ENCODE results near the gene GAS2L1.

The GAS2L1 gene

GRCh38 chr22:29319072-29319471, 12.6 kb downstream of the GAS2L1 start:
- TF ChIP-seq RARB (CRISPR knock-in tag; IDR thresholded peaks at IDR 0.05), result no peak
- TF ChIP-seq TCF4 (CRISPR knock-in tag; IDR thresholded peaks at IDR 0.05; ENCODE audit: borderline replicate concordance), result no peak
- no peak for TF ChIP-seq ARNTL (CRISPR knock-in tag; IDR thresholded peaks at IDR 0.05; ENCODE audit: borderline replicate concordance, low read depth)
- no peak for TF ChIP-seq ZNF8 (CRISPR knock-in tag; IDR thresholded peaks at IDR 0.05)
- no peak for TF ChIP-seq CSRNP3 (CRISPR knock-in tag; IDR thresholded peaks at IDR 0.05)
- TF ChIP-seq TOX (CRISPR knock-in tag; IDR thresholded peaks at IDR 0.05; ENCODE audit: borderline replicate concordance), result no peak
- no peak for TF ChIP-seq SNAI2 (CRISPR knock-in tag; IDR thresholded peaks at IDR 0.05)
- no peak for ATAC-seq

- TF ChIP-seq ZFP30 (CRISPR knock-in tag; IDR thresholded peaks at IDR 0.05) (no peak), ISL1 (CRISPR knock-in tag; IDR thresholded peaks at IDR 0.05) (no peak), CSRNP3 (CRISPR knock-in tag; IDR thresholded peaks at IDR 0.05) (no peak), TOX (CRISPR knock-in tag; IDR thresholded peaks at IDR 0.05; ENCODE audit: borderline replicate concordance) (no peak), ZC3H10 (CRISPR knock-in tag; IDR thresholded peaks at IDR 0.05) (no peak), ARNTL (CRISPR knock-in tag; IDR thresholded peaks at IDR 0.05; ENCODE audit: borderline replicate concordance, low read depth) (no peak), ZFP3 (CRISPR knock-in tag; IDR thresholded peaks at IDR 0.05) (no peak), OSR1 (CRISPR knock-in tag; IDR thresholded peaks at IDR 0.05) (no peak), ZNF70 (CRISPR knock-in tag; IDR thresholded peaks at IDR 0.05) (no peak), ZNF8 (CRISPR knock-in tag; IDR thresholded peaks at IDR 0.05) (no peak), PATZ1 (CRISPR knock-in tag; IDR thresholded peaks at IDR 0.05; ENCODE audit: borderline replicate concordance) (no peak), ESRRG (CRISPR knock-in tag; IDR thresholded peaks at IDR 0.05) (no peak), BACH2 (CRISPR knock-in tag; IDR thresholded peaks at IDR 0.05; ENCODE audit: borderline replicate concordance) (no peak), TCF4 (CRISPR knock-in tag; IDR thresholded peaks at IDR 0.05; ENCODE audit: borderline replicate concordance) (no peak), CSDC2 (CRISPR knock-in tag; IDR thresholded peaks at IDR 0.05) (no peak), GLIS3 (CRISPR knock-in tag; IDR thresholded peaks at IDR 0.05) (no peak), ZNF565 (CRISPR knock-in tag; conservative IDR thresholded peaks at IDR 0.05; ENCODE audit: low read depth) (no peak)
- TF ChIP-seq, protein P1, sequence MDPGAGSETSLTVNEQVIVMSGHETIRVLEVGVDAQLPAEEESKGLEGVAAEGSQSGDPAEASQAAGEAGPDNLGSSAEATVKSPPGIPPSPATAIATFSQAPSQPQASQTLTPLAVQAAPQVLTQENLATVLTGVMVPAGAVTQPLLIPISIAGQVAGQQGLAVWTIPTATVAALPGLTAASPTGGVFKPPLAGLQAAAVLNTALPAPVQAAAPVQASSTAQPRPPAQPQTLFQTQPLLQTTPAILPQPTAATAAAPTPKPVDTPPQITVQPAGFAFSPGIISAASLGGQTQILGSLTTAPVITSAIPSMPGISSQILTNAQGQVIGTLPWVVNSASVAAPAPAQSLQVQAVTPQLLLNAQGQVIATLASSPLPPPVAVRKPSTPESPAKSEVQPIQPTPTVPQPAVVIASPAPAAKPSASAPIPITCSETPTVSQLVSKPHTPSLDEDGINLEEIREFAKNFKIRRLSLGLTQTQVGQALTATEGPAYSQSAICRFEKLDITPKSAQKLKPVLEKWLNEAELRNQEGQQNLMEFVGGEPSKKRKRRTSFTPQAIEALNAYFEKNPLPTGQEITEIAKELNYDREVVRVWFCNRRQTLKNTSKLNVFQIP (CRISPR knock-in tag; IDR thresholded peaks at IDR 0.05; ENCODE audit: borderline replicate concordance, low read depth), result no peak
- ATAC-seq, result peak; percentile 63
Observed at GRCh38 chr22:29320546-29320945, 14.1 kb downstream of the GAS2L1 start.

- TF ChIP-seq BACH2 (CRISPR knock-in tag; IDR thresholded peaks at IDR 0.05; ENCODE audit: borderline replicate concordance) (no peak), PPARA (CRISPR knock-in tag; IDR thresholded peaks at IDR 0.05; ENCODE audit: borderline replicate concordance) (no peak), ZNF565 (CRISPR knock-in tag; conservative IDR thresholded peaks at IDR 0.05; ENCODE audit: low read depth) (no peak), ZFP3 (CRISPR knock-in tag; IDR thresholded peaks at IDR 0.05) (no peak), RARB (CRISPR knock-in tag; IDR thresholded peaks at IDR 0.05) (no peak), ZFP30 (CRISPR knock-in tag; IDR thresholded peaks at IDR 0.05) (no peak), ARNTL (CRISPR knock-in tag; IDR thresholded peaks at IDR 0.05; ENCODE audit: borderline replicate concordance, low read depth) (no peak), TCF4 (CRISPR knock-in tag; IDR thresholded peaks at IDR 0.05; ENCODE audit: borderline replicate concordance) (no peak)
- no peak for ATAC-seq
Observed at GRCh38 chr22:29323641-29324040, 17.2 kb downstream of the GAS2L1 start.

- TF ChIP-seq OSR1 (CRISPR knock-in tag; IDR thresholded peaks at IDR 0.05) (no peak), SNAI2 (CRISPR knock-in tag; IDR thresholded peaks at IDR 0.05) (no peak), ESRRG (CRISPR knock-in tag; IDR thresholded peaks at IDR 0.05) (no peak), ARNTL (CRISPR knock-in tag; IDR thresholded peaks at IDR 0.05; ENCODE audit: borderline replicate concordance, low read depth) (no peak)
- ATAC-seq, result no peak
Observed at GRCh38 chr22:29325356-29325755, 18.9 kb downstream of the GAS2L1 start.
